Activated naive CD8-positive, alpha-beta T cell treated with anti-CD3 and anti-CD28 coated beads, Interleukin-2, amount 10 ng/mL, durations not matched to agents 7 days and 5 days (primary cell): Measurements from ENCODE around the gene CNTROB. TPM values are rescaled to one million over a fixed set of nuclear protein-coding genes. Genes with fewer than 3 reads are reported as not detected.
A peak's percentile ranks its signal among the peaks of the same experiment; 100 is the strongest.

Experiments
- ATAC-seq: fragments of 150-1000 bp; cut with Tn5 transposase; one replicate; pipeline ENCODE4 v1.10.0; 2021; ENCODE audit warnings: low read depth, moderate library complexity
- POLR2A ChIA-PET: fragments of 350-600 bp; sonication (Branson Sonifier 250); formaldehyde crosslinking; loops from one replicate; lab custom pipeline; 2021; ENCODE audit warnings: antibody characterized with exemption; lab: Charles Lee
- DNase-seq: peaks from one replicate; pipeline ENCODE4 v3.0.0; 2021
- H3K27ac Mint-ChIP-seq: one replicate; pipeline ENCODE4 v1.8.0; 2022; ENCODE audit warnings: mild to moderate bottlenecking, mixed read lengths
- H3K27me3 Mint-ChIP-seq: one replicate; pipeline ENCODE4 v1.8.0; 2022; ENCODE audit warnings: mild to moderate bottlenecking, moderate library complexity, mixed read lengths
- H3K36me3 Mint-ChIP-seq: one replicate; pipeline ENCODE4 v1.8.0; 2021; ENCODE audit warnings: mild to moderate bottlenecking, mixed read lengths
- H3K4me1 Mint-ChIP-seq: one replicate; pipeline ENCODE4 v1.8.0; 2021; ENCODE audit warnings: mixed read lengths
- H3K4me3 Mint-ChIP-seq: one replicate; pipeline ENCODE4 v1.8.0; 2022; ENCODE audit warnings: mild to moderate bottlenecking, moderate library complexity, mixed read lengths
- H3K9me3 Mint-ChIP-seq: one replicate; pipeline ENCODE4 v1.8.0; 2021; ENCODE audit warnings: mixed read lengths
- total RNA-seq, 2 experiments: library from RNA; stranded (reverse); gene quantifications; one replicate each; pipeline ENCODE4 v1.2.3, GENCODE V29; 2021

CNTROB gene
- total RNA-seq, 2 experiments from 2014 or later, result 57.3 to 62.7 TPM

DNA sequence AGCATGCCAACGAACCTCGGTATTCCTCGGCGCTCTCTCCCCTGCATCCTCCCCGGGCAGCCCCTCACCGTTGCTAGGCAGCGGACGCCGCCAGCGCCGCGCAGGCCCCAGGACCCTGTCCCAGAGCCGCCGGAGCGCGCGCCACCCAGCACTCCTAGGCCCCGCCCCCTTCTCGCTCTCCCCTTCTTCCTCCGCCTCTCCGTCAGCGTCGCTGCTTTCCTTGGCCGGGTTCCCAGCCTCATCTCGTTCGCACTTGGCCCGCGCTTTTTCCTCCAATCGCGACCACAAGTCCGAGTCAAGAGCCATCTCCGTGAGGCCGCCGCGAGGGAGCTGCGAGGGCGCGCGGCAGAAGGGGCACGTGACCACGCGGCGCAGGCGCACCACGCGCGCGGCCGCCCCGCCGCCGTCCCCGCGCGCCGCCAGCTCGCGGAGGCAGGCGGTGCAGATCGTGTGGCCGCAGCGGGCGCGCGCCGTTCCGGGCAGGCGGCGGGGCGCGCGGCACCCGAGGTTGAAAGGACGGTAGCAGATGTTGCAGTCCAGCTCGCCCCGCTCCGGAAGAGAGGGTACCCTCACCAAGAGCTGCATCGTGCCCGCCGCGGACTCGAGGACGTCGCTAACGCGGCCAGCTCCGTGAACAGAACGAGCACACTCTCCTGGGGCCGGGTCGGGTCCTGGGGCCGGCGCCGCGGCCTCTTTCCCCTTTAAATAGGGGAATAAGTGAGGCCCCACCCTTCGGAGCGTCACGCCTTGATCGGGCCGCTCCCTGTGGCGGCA is 16.2 kb upstream of the CNTROB start, which contains the start of gene RNF227:
Gene RNF227, minus strand, starts transcription at position 679 of the 774 bp plus-strand sequence. Its CDS starts 94 bp downstream, at position 585.
- POLR2A ChIA-PET, result interaction anchor here (0.7 to 6.4 kb wide), 12 partner anchors 10 to 373 kb away, joined by 3 to 51 read pairs (median 4); partner anchors contain the start of genes CNTROB, CTC1, KCNAB3 and NAA38
- peak; percentile 90 for DNase-seq
- Mint-ChIP-seq H3K4me3 (peak within 1 kb of the TSS; percentile 92), H3K27me3 (no peaks in the 10 kb centered on the region), H3K9me3 (no peaks in the 10 kb centered on the region), H3K27ac (peak within 1 kb of the TSS; percentile 91), H3K36me3 (peaks cover 5% of the 10 kb centered on the region), H3K4me1 (peaks cover 25% of the 10 kb centered on the region)
- ATAC-seq, result peak; percentile 81

GRCh38 chr17:7916385-7916682 is 15.7 kb upstream of the CNTROB start:
- no peak for DNase-seq
- H3K36me3 Mint-ChIP-seq, result peaks cover 2% of the 10 kb centered on the region
- peak overlapping the region; percentile 71 for H3K4me3 Mint-ChIP-seq
- ATAC-seq, result no peak
- POLR2A ChIA-PET, result interaction anchor here (0.9 to 6.4 kb wide), 9 partner anchors 9 to 332 kb away, joined by 3 to 51 read pairs (median 5); partner anchors contain the start of genes CNTROB, CTC1, KCNAB3 and NAA38
- no peaks in the 10 kb centered on the region for H3K27me3 Mint-ChIP-seq
- peak overlapping the region; percentile 58 for H3K27ac Mint-ChIP-seq
- H3K9me3 Mint-ChIP-seq, result no peaks in the 10 kb centered on the region
- peaks cover 25% of the 10 kb centered on the region for H3K4me1 Mint-ChIP-seq

GRCh38 chr17:7916808-7917207 is 15.2 kb upstream of the CNTROB start:
- peaks cover 26% of the 10 kb centered on the region for H3K4me1 Mint-ChIP-seq
- peak overlapping the region; percentile 71 for H3K4me3 Mint-ChIP-seq
- POLR2A ChIA-PET, result interaction anchor here (4.2 to 6.4 kb wide), 2 partner anchors 15 to 73 kb away, joined by 44 to 51 read pairs; partner anchors contain the start of genes CNTROB, KCNAB3 and TRAPPC1
- no peak for ATAC-seq
- H3K36me3 Mint-ChIP-seq, result peaks cover 2% of the 10 kb centered on the region
- no peak for DNase-seq
- peak overlapping the region; percentile 58 for H3K27ac Mint-ChIP-seq
- H3K9me3 Mint-ChIP-seq, result no peaks in the 10 kb centered on the region
- H3K27me3 Mint-ChIP-seq, result no peaks in the 10 kb centered on the region

GRCh38 chr17:7922269-7922844 is 9.6 kb upstream of the CNTROB start:
- ATAC-seq (peak; percentile 50), DNase-seq (no peak)
- POLR2A ChIA-PET, result interaction anchor here (2.3 kb wide), 1 partner anchor 10 kb away, joined by 19 read pairs; the partner anchor contains the start of genes CNTROB and TRAPPC1
- peaks cover 4% of the 10 kb centered on the region for H3K36me3 Mint-ChIP-seq
- H3K4me1 Mint-ChIP-seq, result peaks cover 15% of the 10 kb centered on the region
- no peaks in the 10 kb centered on the region for H3K9me3 Mint-ChIP-seq
- H3K27me3 Mint-ChIP-seq, result no peaks in the 10 kb centered on the region
- H3K4me3 Mint-ChIP-seq, result peak overlapping the region; percentile 76
- peak overlapping the region; percentile 84 for H3K27ac Mint-ChIP-seq

DNA sequence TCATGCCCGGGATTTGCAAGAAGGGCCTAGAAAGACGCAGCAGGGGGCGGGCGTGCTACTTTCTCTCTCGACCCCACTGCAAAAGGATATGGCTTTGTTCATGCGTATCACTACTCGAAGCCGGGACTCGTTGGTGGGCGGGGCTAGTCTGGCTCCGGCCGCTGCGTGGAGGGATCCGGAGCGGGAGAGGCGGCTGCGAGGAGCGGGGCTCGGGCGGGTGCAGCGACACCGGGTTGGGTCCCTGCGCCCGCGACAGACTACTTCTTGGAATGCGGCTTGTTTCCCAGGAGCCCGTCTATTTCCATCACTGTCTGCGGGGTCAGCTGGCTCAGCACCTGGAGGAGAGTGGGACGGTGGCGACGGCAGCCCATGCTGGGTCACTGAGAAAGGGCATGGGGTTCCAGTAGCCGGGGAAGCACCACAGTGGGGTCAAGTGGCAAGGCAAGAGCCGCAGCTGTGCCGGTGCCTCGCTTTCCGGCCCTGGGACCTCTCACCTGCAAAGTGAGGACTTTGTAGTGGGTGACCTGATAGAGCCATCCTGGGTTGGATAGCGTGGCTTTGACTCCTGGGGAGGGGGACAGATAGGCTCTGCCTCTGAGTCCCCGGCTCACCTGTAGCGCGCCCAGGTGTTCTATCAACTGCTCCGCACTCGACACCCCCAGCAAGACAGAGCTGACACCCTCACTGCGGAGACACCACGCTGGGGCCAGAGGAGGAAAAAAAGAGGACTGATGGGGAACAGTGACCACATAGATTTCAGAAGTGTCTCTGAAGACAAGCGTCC is 9.0 kb upstream of the CNTROB start:
- H3K27ac Mint-ChIP-seq, result peak overlapping the region; percentile 84
- peak; percentile 95 for ATAC-seq
- H3K27me3 Mint-ChIP-seq, result no peaks in the 10 kb centered on the region
- no peaks in the 10 kb centered on the region for H3K9me3 Mint-ChIP-seq
- POLR2A ChIA-PET, result interaction anchor here (2.3 kb wide), 1 partner anchor 9 kb away, joined by 19 read pairs; the partner anchor contains the start of genes CNTROB and TRAPPC1
- peaks cover 6% of the 10 kb centered on the region for H3K36me3 Mint-ChIP-seq
- DNase-seq, result peak; percentile 85
- peak overlapping the region; percentile 76 for H3K4me3 Mint-ChIP-seq
- H3K4me1 Mint-ChIP-seq, result peaks cover 15% of the 10 kb centered on the region

- Mint-ChIP-seq H3K4me1 (peaks cover 18% of the 10 kb centered on the region), H3K36me3 (peaks cover 6% of the 10 kb centered on the region), H3K9me3 (no peaks in the 10 kb centered on the region), H3K27ac (no peak overlapping the region), H3K4me3 (no peak overlapping the region), H3K27me3 (no peaks in the 10 kb centered on the region)
- DNase-seq (no peak), ATAC-seq (no peak)
- POLR2A ChIA-PET, result no interaction called here
Measured at GRCh38 chr17:7927596-7927995, 4.4 kb upstream of the CNTROB start.

- Mint-ChIP-seq H3K36me3 (peaks cover 6% of the 10 kb centered on the region), H3K4me1 (peaks cover 20% of the 10 kb centered on the region), H3K27ac (peak within 1 kb of the TSS; percentile 98), H3K27me3 (no peaks in the 10 kb centered on the region), H3K4me3 (peak within 1 kb of the TSS; percentile 99), H3K9me3 (no peaks in the 10 kb centered on the region)
- DNase-seq (peak; percentile 37), ATAC-seq (no peak)
- POLR2A ChIA-PET, result interaction anchor here (4.5 kb wide), 1 partner anchor 13 kb away, joined by 51 read pairs; the partner anchor contains the start of gene RNF227
Measured at GRCh38 chr17:7929158-7930023, 2.6 kb upstream of the CNTROB start, which contains the start of gene KCNAB3. TSS of gene KCNAB3 (minus strand) at chr17:7929856. CDS start at chr17:7929435, 421 bp downstream.

DNA sequence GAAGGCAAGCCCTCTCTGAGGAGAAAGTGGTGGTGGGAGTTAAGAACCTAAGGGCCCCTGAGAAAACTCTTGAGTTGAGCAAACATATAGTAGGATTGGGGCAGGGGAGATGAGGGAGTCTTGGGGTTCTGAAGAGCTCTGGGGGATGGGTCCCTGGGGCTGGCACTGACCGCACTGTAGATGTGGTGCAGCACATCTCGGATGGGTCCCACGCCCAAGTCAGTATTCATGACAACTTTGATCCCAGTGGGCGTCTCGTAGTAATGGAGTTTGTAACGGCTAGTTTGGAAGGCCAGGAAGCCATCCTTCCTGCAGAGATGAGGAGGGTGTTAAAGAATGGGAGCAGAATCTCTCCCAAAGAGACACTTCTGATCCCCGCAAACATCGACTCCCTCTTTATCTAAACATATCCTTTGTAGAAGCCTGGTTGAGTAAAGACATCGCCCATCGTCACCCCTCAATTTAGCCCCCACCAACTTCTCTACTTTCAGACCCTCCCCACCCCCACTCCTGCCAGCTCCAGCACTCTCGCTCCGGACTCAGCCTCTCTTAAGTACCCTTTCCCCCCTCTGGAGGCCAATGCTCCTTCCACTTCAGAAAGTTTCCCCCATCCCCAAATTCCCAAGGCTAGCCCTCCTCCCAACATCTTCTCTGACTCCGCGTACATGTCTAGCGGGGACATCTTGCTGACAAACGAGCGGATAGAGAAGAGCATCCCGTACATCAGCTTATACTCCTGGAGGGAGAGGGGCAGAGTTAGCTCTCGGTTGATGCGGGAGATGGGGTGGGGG is 970 bp upstream of the CNTROB start:
- Mint-ChIP-seq H3K4me3 (peak overlapping the region; percentile 99), H3K4me1 (peaks cover 32% of the 10 kb centered on the region), H3K27ac (peak overlapping the region; percentile 98), H3K9me3 (no peaks in the 10 kb centered on the region), H3K36me3 (peaks cover 14% of the 10 kb centered on the region), H3K27me3 (no peaks in the 10 kb centered on the region)
- DNase-seq (no peak), ATAC-seq (no peak)
- POLR2A ChIA-PET, result interaction anchor here (0.6 to 4.5 kb wide), 12 partner anchors 8 to 303 kb away, joined by 3 to 51 read pairs (median 4); partner anchors contain the start of genes RNF227, SAT2 and TP53

GRCh38 chr17:7932483-7932891 is 481 bp downstream of the CNTROB start:
- POLR2A ChIA-PET, result interaction anchor here (0.6 to 4.5 kb wide), 20 partner anchors 8 to 305 kb away, joined by 3 to 51 read pairs (median 4); partner anchors contain the start of genes NAA38, RNF227, SAT2 and TP53
- Mint-ChIP-seq H3K9me3 (no peaks in the 10 kb centered on the region), H3K4me3 (peak overlapping the region; percentile 99), H3K36me3 (peaks cover 22% of the 10 kb centered on the region), H3K27ac (peak overlapping the region; percentile 98), H3K27me3 (no peaks in the 10 kb centered on the region), H3K4me1 (peaks cover 37% of the 10 kb centered on the region)
- peak; percentile 47 for DNase-seq
- peak; percentile 23 for ATAC-seq

GRCh38 chr17:7932949-7933348 is 943 bp downstream of the CNTROB start:
- Mint-ChIP-seq H3K27ac (peak overlapping the region; percentile 98), H3K4me3 (peak overlapping the region; percentile 99), H3K9me3 (no peaks in the 10 kb centered on the region), H3K27me3 (no peaks in the 10 kb centered on the region), H3K36me3 (peaks cover 22% of the 10 kb centered on the region), H3K4me1 (peaks cover 37% of the 10 kb centered on the region)
- ATAC-seq (no peak), DNase-seq (no peak)
- POLR2A ChIA-PET, result interaction anchor here (0.5 to 4.5 kb wide), 11 partner anchors 7 to 1010 kb away, joined by 3 to 51 read pairs (median 9); partner anchors contain the start of gene RNF227

DNA sequence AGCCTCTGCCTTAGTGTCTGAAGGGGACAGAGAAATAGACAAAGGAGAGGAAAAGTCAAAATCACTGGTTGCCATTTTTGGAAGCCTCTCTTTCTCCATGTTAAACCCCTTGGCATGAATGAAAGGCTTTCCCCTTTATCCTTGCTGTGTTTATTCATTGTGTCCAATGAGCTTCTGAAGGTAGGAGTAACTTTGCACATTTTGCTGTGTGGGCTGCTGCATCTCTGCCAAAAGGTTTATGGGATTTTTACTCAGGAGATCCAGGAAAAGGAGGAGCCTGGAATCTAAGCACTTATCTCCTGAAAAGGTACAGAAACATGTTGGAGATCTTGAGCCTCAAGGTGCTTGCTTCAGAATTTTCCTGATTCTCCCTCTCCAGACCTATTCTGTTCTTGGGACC is 3.9 kb downstream of the CNTROB start:
- Mint-ChIP-seq H3K27ac (no peak overlapping the region), H3K9me3 (no peaks in the 10 kb centered on the region), H3K36me3 (peaks cover 38% of the 10 kb centered on the region), H3K4me1 (peaks cover 42% of the 10 kb centered on the region), H3K4me3 (peak overlapping the region; percentile 25), H3K27me3 (no peaks in the 10 kb centered on the region)
- DNase-seq (no peak), ATAC-seq (no peak)
- POLR2A ChIA-PET, result interaction anchor here (0.6 to 2.0 kb wide), 4 partner anchors 15 to 289 kb away, joined by 3 to 11 read pairs (median 3); partner anchors contain the start of gene RNF227
